Calu3 (cell line): ENCODE measurements around the gene ABCB9. TPM values are rescaled to one million over a fixed set of nuclear protein-coding genes. Genes with fewer than 3 reads are reported as not detected.

ENCODE experiments used
- BruUV-seq: library from RNA; stranded (reverse); fragments of 400-500 nt; replicated peaks from 2 replicates; lab custom pipeline; 2021; lab: Mats Ljungman, UMichigan
- CTCF ChIA-PET: fragments of 300-600 bp; sonication (Branson Sonifier 250); formaldehyde crosslinking; loops from one replicate; lab custom pipeline; 2022; ENCODE audit warnings: antibody characterized with exemption; lab: Charles Lee
- DNase-seq: peaks from one replicate; pipeline ENCODE4 v3.0.0; 2022
- H3K27ac Mint-ChIP-seq: one replicate; pipeline ENCODE4 v1.8.0; 2022; ENCODE audit warnings: mixed read lengths; ENCODE audit not compliant: unreplicated experiment
- H3K27me3 Mint-ChIP-seq: one replicate; pipeline ENCODE4 v1.8.0; 2022; ENCODE audit warnings: mixed read lengths; ENCODE audit not compliant: unreplicated experiment
- H3K36me3 Mint-ChIP-seq: one replicate; pipeline ENCODE4 v1.8.0; 2022; ENCODE audit warnings: mild to moderate bottlenecking, moderate library complexity, mixed read lengths; ENCODE audit not compliant: insufficient read depth, unreplicated experiment
- H3K4me1 Mint-ChIP-seq: one replicate; pipeline ENCODE4 v1.8.0; 2022; ENCODE audit warnings: mild to moderate bottlenecking, low read depth, mixed read lengths; ENCODE audit not compliant: unreplicated experiment
- H3K4me3 Mint-ChIP-seq: one replicate; pipeline ENCODE4 v1.8.0; 2022; ENCODE audit warnings: mild to moderate bottlenecking, low read depth, moderate library complexity, mixed read lengths; ENCODE audit not compliant: unreplicated experiment
- H3K9me3 Mint-ChIP-seq: one replicate; pipeline ENCODE4 v1.8.0; 2022; ENCODE audit warnings: low read depth, mixed read lengths; ENCODE audit not compliant: unreplicated experiment
- intact Hi-C: fragments of 100-400 bp; cut with micrococcal nuclease; formaldehyde crosslinking; loops from one replicate; pipeline ENCODE4 v1.10.0; 2022; ENCODE audit not compliant: unreplicated experiment
- total RNA-seq: library from RNA; stranded (reverse); gene quantifications from 2 replicates; pipeline ENCODE4 v1.2.3, GENCODE V29; 2022
- TF ChIP-seq, protein P1 (sequence below): fragments of 200-600 bp; IDR thresholded peaks from one replicate; pipeline ENCODE4 v1.8.0; 2022; ENCODE audit warnings: antibody characterized with exemption; ENCODE audit not compliant: unreplicated experiment

Gene ABCB9
- total RNA-seq, 1 experiment from 2014 or later: 25.6 TPM

DNA sequence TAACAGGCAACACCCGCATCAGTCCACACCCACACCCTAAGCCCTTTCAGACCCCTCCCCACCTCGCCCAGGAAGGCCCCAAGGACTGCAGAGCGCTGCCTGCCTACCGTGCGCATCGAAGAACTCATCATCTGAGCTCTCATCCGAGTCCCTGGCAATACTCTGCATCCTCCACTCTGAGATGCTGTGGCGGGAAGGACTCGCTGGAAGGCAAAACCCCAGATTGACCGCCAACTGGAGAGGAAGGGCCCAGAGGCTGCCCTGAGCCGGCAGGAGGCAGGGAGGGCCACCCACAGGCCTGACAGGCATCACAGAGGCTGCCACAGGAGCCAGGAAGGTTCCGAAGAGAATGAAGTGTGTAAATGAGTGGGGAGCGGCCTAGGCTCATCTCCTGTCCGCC is 38.0 kb upstream of the ABCB9 start:
- CTCF ChIA-PET: interaction anchor here (0.6 kb wide), 1 partner anchor 1779 kb away, joined by 3 read pairs; no protein-coding TSS in a partner anchor
- TF ChIP-seq, protein P1, sequence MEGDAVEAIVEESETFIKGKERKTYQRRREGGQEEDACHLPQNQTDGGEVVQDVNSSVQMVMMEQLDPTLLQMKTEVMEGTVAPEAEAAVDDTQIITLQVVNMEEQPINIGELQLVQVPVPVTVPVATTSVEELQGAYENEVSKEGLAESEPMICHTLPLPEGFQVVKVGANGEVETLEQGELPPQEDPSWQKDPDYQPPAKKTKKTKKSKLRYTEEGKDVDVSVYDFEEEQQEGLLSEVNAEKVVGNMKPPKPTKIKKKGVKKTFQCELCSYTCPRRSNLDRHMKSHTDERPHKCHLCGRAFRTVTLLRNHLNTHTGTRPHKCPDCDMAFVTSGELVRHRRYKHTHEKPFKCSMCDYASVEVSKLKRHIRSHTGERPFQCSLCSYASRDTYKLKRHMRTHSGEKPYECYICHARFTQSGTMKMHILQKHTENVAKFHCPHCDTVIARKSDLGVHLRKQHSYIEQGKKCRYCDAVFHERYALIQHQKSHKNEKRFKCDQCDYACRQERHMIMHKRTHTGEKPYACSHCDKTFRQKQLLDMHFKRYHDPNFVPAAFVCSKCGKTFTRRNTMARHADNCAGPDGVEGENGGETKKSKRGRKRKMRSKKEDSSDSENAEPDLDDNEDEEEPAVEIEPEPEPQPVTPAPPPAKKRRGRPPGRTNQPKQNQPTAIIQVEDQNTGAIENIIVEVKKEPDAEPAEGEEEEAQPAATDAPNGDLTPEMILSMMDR: no peak

DNA sequence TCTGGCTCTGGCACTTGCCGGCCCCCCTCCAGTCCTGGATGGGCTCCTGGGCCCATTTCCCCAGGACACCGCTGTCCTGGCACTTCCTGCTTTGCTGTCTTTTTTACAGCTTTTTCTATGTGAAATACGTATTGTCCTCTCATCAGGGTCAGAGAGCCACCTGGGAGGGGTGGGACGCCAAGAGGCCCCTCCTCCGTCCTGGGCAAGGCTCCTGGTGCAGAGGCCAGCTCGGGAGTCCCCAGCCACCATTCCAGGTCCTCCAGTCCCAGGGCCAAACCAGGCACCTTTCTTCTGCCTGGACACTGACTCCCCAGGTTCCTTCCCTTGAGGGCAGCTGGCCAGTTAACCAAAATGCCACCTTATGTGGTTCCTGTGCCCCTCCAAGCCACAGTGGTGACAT is 37.0 kb upstream of the ABCB9 start:
- no peaks in the 10 kb centered on the region for H3K4me1 Mint-ChIP-seq
- no peaks in the 10 kb centered on the region for H3K36me3 Mint-ChIP-seq
- DNase-seq: no peak
- H3K9me3 Mint-ChIP-seq: no peaks in the 10 kb centered on the region
- CTCF ChIA-PET: interaction anchor here (0.6 kb wide), 1 partner anchor 536 kb away, joined by 4 read pairs; no protein-coding TSS in a partner anchor
- intact Hi-C loops: no loop called here
- TF ChIP-seq, protein P1: no peak
- no peak overlapping the region for H3K4me3 Mint-ChIP-seq
- no peak overlapping the region for H3K27ac Mint-ChIP-seq
- no peaks in the 10 kb centered on the region for H3K27me3 Mint-ChIP-seq
- BruUV-seq: no TSS peak

More for the DNA sequence above, 38.0 kb upstream of the ABCB9 start:
- Mint-ChIP-seq H3K27ac (no peak overlapping the region), H3K4me1 (no peaks in the 10 kb centered on the region), H3K27me3 (no peaks in the 10 kb centered on the region), H3K36me3 (no peaks in the 10 kb centered on the region), H3K4me3 (no peak overlapping the region), H3K9me3 (no peaks in the 10 kb centered on the region)
- intact Hi-C loops: no loop called here
- BruUV-seq: no TSS peak
- DNase-seq: no peak

DNA sequence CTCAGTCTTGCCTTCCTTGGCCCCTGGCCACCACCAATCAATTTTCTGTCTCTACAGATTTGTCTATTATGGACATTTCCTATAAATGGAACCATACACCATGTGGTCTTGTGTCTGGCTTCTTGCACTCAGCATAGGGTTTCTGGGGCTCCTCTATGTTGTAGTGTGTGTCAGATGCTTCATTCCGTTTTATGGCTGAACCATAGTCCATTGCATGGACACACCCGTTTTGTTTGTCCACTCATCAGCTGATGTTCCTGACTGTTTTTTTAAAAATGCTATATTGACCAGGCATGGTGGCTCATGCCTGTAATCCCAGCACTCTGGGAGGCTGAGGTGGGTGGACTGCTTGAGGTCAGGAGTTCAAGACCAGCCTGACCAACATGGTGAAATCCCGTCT is 35.2 kb upstream of the ABCB9 start:
- BruUV-seq: no TSS peak
- Mint-ChIP-seq H3K27ac (no peak overlapping the region), H3K4me3 (no peak overlapping the region), H3K9me3 (no peaks in the 10 kb centered on the region), H3K27me3 (no peaks in the 10 kb centered on the region), H3K4me1 (no peaks in the 10 kb centered on the region), H3K36me3 (no peaks in the 10 kb centered on the region)
- TF ChIP-seq, protein P1: no peak
- CTCF ChIA-PET: no interaction called here
- intact Hi-C loops: no loop called here
- no peak for DNase-seq

DNA sequence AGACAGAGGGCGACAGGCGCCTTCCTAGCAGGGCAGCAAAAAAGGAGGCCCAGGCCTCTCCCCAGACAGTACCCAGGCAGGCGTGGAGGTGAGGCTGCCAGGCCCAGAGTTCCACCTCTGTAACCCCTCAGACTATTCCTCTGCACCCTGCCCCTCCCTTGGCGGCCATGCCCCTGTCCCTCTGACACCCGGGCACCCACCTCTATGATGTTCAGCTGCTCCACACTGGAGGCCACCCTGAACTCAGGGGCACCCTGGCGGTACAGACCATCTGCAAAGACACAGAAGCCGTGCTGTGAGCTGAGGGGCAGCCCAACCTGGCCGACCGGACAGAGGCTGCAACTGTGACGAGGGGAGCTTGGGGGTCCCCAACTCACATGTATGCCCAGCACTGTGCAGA is 34.3 kb upstream of the ABCB9 start:
- intact Hi-C loops: no loop called here
- TF ChIP-seq, protein P1: no peak
- H3K4me1 Mint-ChIP-seq: no peaks in the 10 kb centered on the region
- no peaks in the 10 kb centered on the region for H3K27me3 Mint-ChIP-seq
- no peak overlapping the region for H3K27ac Mint-ChIP-seq
- no peaks in the 10 kb centered on the region for H3K9me3 Mint-ChIP-seq
- no peak for DNase-seq
- H3K36me3 Mint-ChIP-seq: no peaks in the 10 kb centered on the region
- CTCF ChIA-PET: no interaction called here
- no TSS peak for BruUV-seq
- H3K4me3 Mint-ChIP-seq: no peak overlapping the region
